GM19193 (cell line): ENCODE results near the gene NFASC.

Source experiments
- POLR2A ChIP-seq: IDR thresholded peaks from 4 replicates; pipeline ENCODE4 v1.6.1; 2011; ENCODE audit not compliant: insufficient read depth, insufficient read length; ENCODE audit errors: extremely low read depth

The NFASC gene

DNA sequence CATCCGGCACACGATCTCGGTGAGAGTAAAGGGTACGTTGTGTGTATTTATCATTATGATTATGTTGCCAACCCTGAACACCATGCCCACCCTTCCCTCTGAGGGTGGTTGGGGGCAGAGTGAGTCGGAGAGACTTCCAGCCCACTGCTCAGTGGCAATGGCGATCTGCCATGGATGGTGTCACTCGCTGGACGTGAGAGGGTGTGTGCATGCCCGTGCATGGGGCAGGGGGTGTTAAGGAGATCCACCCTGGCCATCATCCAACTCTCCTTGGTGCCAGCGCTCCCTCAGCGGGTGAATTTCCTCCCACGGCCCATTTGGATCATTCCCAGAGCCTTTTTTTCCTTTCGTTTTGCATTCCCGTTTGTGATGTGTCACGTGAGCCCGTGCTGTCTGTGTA is 98.3 kb downstream of the NFASC start:
- TF ChIP-seq POLR2A = no peak

DNA sequence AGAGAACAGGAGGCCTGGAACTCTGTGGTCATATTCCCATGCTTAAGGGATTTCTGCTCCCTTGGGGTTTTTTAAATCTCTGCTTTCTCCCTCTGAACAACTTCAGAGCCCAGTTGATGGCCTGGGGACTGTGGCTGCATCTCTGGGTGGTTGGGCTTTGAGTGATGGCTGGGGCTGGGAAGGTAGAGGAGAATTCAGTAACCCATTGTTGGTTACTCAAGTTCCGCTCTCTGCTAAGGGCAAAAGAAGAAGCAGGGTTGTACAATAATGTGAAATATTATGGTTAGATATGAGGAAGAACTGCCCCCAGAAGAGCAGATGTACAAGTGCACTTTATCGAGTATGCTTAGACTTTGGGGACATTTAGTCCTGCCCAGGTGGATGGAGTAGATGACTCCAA is 100.3 kb downstream of the NFASC start:
- TF ChIP-seq POLR2A = no peak

GRCh38 chr1:204971517-204972336 is 101.1 kb downstream of the NFASC start:
- no peak for TF ChIP-seq POLR2A

DNA sequence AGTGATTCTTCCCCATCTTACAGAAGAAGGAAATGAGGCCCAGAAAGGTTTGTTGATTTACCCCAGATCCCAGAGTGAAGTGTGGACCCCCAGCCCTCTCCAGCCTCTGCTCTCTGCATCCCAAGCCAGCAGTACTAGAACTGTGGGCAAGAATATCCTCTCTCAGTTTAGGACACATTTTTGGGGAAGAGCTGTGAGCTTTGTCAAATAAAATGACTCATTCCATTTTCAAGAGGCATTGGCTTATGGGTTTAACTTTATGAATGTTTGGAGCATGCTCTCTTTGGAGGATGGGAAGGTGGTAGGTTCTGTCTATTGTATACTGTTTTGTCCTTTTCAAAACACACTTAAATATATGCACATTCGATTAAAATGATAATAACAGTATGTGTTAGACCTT is 101.8 kb downstream of the NFASC start:
- TF ChIP-seq POLR2A = no peak

- no peak for TF ChIP-seq POLR2A
These were observed 102.8 kb downstream of the NFASC start for GRCh38 chr1:204973449-204973848.

GRCh38 chr1:204974327-204974726 is 103.7 kb downstream of the NFASC start:
- no peak for TF ChIP-seq POLR2A

DNA sequence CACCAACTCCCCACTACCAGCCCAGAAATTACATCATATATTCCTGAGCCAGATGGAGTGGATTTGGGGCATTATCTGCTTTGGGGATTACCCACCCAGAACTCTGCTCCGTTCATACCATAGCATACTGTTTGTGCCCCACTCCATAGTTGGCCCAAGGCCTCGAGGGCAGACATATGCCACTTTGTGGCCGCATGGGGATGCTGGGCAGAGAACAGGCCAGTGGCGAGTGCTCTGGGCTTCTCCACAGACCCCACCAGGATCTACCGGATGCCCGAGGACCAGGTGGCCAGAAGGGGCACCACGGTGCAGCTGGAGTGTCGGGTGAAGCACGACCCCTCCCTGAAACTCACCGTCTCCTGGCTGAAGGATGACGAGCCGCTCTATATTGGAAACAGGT is 104.4 kb downstream of the NFASC start:
- TF ChIP-seq POLR2A = no peak

- no peak for TF ChIP-seq POLR2A
These were observed 105.0 kb downstream of the NFASC start for GRCh38 chr1:204975568-204976235.

- no peak for TF ChIP-seq POLR2A
These were observed 106.0 kb downstream of the NFASC start for GRCh38 chr1:204976646-204977045.

- no peak for TF ChIP-seq POLR2A
These were observed 106.7 kb downstream of the NFASC start for GRCh38 chr1:204977318-204977717.

- TF ChIP-seq POLR2A = no peak
These were observed 108.1 kb downstream of the NFASC start for GRCh38 chr1:204978782-204979181.

DNA sequence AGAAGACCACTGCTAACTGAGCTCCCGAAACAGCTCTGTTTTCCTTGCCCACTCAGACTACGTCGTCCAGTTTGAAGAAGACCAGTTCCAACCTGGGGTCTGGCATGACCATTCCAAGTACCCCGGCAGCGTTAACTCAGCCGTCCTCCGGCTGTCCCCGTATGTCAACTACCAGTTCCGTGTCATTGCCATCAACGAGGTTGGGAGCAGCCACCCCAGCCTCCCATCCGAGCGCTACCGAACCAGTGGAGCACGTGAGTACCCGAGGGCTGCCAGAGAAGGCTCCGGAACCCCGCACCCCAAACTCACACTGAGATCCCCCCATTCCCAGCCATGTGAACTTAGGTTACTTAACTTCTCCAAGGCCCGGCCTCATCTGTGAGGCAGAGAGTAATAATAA is 108.6 kb downstream of the NFASC start:
- no peak for TF ChIP-seq POLR2A

GRCh38 chr1:204979891-204980649 is 109.4 kb downstream of the NFASC start:
- no peak for TF ChIP-seq POLR2A

DNA sequence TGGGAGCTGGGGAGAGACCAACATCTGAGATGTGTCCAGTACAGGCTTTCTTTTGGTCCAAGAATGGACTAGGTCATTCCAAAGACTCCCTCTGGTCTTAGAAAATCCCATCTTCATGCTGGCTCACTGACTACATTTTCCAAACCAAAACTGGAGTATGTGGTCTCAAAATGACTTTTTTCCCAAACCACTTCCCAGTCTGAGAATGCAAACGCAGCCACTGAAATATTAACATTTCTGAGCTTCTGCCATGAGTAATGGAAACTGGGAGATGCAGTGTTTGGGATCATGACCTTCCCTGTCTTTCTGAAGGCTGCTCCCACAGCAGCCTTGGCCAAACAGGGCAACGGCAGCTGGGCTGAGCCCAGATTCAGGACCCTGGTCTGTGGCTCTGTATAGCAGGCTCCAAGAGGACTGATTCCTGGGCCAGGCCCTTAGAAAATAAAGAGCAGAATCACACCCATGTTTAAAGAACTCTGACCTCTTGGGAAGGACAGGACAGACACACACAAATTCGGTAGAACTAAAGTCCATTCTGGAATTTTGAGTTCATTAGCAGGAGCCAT is 110.3 kb downstream of the NFASC start:
- no peak for TF ChIP-seq POLR2A

DNA sequence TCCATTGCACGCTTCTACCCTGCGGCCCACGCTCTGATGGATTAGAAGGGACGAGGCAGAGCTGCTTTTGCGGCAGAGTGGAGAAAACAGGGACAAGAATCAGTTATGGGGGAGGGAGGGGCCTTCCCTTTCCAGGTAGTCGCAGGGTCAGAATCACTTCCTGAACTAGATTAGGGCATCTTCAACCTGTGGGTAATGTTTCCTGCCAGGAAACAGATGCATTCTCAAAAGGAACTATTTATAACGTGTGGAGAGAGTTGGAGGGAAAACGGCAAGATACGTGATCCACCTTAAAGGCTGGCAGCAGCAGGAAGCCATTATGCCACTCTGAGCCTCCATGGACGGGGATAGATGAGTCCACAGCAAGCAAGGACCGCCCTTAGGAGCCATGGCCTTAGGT is 112.5 kb downstream of the NFASC start:
- TF ChIP-seq POLR2A = no peak
